ENCODE data around the gene TGFBR2.

TGFBR2 gene

DNA sequence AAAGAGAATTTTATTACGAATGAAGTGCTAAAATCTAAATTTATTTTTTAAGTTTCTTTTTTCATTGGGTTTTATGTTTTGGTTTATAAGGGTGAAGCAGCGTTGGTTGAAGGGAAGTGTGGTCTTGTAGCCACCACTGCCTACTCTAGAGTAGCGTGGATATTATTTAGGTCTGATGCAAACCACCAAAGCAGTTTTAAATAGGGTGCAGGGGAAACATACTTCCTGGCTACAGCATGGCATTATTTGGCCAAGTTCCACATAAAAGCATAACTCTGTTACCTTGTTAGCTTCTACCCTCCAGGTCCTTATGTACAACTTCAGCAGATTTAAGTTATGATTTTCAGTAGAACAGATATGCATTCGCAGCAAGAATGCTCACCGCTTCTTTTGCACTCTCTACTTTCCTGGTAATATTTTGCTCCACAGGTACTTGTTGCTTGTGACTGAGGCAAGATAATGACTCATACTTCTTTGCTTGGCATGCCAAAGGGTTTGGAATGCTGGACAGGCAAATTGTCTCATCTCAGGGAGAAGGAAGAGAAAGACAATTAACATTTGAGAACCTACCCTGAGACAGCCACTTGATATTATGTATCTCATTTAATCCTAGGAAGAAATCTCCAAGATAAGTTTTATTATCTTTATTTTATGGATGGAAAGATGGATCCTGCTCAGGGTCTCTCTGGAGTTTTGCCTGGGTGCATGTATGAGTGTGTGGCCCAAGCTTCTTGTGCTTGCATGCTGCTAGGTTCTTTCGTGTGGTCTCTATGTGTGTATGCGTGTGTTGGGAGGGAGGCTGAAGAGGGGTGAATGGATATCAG is 5.4 kb downstream of the TGFBR2 start:
- peak; percentile 71 for DNase-seq (ENCODE audit: low spot score)
- H3K27ac ChIP-seq: no peak overlapping the region; the same call in 1 of the 2 replicates
- ChIA-PET CTCF (no interaction called here), POLR2A (ENCODE audit: low non-redundant PET) (no interaction called here)
- TF ChIP-seq, protein P1, sequence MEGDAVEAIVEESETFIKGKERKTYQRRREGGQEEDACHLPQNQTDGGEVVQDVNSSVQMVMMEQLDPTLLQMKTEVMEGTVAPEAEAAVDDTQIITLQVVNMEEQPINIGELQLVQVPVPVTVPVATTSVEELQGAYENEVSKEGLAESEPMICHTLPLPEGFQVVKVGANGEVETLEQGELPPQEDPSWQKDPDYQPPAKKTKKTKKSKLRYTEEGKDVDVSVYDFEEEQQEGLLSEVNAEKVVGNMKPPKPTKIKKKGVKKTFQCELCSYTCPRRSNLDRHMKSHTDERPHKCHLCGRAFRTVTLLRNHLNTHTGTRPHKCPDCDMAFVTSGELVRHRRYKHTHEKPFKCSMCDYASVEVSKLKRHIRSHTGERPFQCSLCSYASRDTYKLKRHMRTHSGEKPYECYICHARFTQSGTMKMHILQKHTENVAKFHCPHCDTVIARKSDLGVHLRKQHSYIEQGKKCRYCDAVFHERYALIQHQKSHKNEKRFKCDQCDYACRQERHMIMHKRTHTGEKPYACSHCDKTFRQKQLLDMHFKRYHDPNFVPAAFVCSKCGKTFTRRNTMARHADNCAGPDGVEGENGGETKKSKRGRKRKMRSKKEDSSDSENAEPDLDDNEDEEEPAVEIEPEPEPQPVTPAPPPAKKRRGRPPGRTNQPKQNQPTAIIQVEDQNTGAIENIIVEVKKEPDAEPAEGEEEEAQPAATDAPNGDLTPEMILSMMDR (conservative IDR thresholded peaks at IDR 0.05; ENCODE audit: low read depth): no peak

DNA sequence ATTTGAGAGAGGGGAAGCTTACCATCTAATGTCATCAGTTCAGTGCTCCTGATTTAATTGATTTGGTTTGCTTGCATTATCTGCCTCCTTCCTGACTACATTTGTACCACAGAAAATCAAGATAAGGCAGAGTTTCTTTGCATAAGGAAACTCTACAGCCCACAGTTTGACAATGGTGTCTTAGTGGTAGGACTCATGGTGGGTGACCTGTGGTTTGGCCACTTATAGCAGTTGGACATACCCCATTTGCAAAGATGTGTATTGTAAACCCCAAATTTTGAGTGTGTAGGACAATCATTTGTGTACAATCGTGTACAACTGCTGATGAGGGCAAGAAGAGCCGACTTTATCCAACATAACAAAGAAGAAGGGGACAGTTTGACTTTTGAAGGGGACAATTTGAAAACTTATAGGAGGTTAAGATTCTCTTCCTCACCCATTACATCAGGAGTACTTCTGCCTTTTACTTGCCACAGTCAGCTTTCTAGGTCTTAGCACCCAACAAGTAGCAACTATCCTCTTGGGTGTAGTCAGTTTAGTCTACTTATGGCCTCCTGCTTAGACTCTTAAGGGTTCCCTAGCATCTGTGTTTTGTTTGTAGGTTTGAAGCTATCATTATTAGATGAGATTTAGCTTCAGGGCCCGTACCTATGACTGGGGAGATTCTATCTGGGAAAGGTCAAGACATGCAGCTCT is 6.2 kb downstream of the TGFBR2 start:
- TF ChIP-seq, protein P1 (conservative IDR thresholded peaks at IDR 0.05; ENCODE audit: low read depth): no peak
- DNase-seq (ENCODE audit: low spot score): no peak
- CTCF ChIA-PET: no interaction called here
- POLR2A ChIA-PET (ENCODE audit: low non-redundant PET): no interaction called here
- H3K27ac ChIP-seq: no peak overlapping the region; the same call in 1 of the 2 replicates

DNA sequence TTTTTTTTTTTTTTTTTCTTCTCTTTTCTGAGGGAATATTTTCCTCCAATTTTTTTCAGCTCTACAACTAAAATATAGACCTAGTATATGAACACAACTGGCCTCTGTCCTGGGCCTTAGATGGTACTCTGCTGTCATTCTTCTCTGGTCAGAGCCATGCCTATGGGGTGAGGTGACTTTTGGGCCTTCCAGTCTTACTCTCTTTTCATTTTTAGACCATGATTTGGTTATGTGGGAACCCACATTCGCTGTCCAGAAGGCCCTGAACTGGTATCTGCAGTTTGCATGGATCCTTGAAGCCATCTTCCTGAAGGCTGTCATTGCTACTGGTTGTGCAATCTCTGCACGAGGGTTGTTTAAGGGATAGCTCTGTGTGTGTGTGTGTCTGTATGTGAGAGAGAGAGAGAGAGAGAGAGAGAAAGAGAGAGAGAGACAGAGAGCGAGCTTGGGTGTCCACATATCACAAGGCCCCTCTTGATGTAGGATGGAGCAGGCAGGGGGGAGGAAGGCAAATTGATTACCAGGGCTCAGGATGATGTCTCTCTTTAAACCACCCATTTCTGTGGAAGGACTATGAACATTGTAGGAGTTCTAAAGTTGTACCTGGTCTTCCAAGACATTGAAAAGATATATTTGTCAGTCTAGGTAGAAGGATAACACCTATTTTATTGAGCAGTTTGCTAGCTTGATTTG is 6.9 kb downstream of the TGFBR2 start:
- CTCF ChIA-PET: interaction anchor here (1.2 kb wide), 1 partner anchor 16 kb away, joined by 3 read pairs; no protein-coding TSS in a partner anchor
- POLR2A ChIA-PET (ENCODE audit: low non-redundant PET): no interaction called here
- no peak overlapping the region for H3K27ac ChIP-seq
- TF ChIP-seq, protein P1 (conservative IDR thresholded peaks at IDR 0.05; ENCODE audit: low read depth): no peak
- DNase-seq (ENCODE audit: low spot score): no peak

DNA sequence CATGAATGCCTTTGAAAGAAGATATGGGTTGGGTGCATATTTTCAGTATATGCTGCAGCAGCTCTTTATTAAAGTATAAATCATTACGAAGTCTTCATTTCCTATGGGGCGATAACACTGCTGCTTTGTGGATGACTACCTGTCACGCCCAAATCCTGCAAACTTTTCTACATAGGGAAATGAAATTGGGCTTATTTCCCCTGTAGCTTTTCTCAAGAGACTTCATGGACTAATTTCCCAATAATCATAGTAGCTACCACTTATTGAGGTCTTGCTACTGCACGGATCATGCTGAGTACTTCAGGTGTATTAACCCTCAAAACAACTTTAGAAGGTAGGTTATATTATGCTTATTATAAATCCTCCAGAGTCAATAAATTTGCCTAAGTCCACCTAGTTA is 8.0 kb downstream of the TGFBR2 start:
- no peak for DNase-seq (ENCODE audit: low spot score)
- ChIA-PET POLR2A (ENCODE audit: low non-redundant PET) (no interaction called here), CTCF (interaction anchor here (1.2 kb wide), 1 partner anchor 15 kb away, joined by 3 read pairs; no protein-coding TSS in a partner anchor)
- H3K27ac ChIP-seq: no peak overlapping the region
- TF ChIP-seq, protein P1 (conservative IDR thresholded peaks at IDR 0.05; ENCODE audit: low read depth): no peak

DNA sequence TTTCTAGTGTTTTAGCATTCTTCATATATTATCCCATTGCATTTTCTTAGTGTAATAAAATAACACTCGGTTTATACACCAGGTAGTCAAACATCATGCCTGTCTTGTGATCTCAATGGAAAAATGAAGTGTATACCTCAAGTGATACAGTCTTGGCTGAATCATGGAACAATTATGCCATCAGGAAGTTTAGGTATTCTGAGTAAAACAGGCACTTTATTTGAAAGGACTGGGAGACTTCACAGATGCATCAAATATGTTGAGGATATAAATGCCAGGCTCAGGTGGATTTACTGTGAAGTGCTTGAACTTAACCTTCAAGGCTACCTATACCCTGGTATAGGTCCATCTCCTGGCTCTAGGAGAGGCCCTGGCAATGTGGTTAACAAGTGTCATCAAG is 8.5 kb downstream of the TGFBR2 start:
- no peak for DNase-seq (ENCODE audit: low spot score)
- POLR2A ChIA-PET (ENCODE audit: low non-redundant PET): no interaction called here
- TF ChIP-seq, protein P1 (conservative IDR thresholded peaks at IDR 0.05; ENCODE audit: low read depth): no peak
- CTCF ChIA-PET: no interaction called here
- H3K27ac ChIP-seq: no peak overlapping the region

DNA sequence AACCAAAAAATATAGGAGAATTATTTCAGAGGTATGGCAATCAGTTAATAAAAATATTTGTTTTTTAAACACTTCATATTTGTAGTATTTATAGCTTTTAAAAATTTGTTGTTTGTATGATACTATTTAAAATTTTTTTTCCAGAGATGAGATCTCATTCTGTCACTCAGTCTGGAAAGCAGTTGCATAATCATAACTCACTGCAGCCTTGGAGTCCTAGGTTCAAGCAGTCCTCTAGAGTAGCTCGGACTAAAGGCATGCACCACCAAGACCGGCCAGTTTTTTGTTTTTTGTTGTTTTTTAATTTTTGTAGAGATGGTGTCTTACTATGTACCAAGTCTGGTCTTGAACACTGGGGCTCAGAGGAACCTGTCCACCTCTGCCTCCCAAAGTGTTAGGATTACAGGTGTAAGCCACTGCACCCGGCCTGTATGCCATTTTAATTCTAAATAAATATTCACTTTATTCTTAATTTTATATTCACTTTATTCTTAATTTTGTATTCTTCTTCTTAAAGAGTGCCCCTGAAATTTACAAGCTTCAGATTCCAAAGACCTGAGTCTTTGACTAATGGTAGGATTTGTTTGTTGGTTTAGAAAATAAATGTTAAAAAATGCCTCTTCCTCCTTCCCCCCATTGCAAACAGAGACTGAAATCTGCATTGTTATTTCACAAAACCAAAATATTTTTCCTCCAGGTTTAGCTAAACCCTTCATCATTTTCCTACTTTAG is 9.4 kb downstream of the TGFBR2 start:
- ChIA-PET CTCF (no interaction called here), POLR2A (ENCODE audit: low non-redundant PET) (no interaction called here)
- H3K27ac ChIP-seq: no peak overlapping the region
- TF ChIP-seq, protein P1 (conservative IDR thresholded peaks at IDR 0.05; ENCODE audit: low read depth): no peak
- DNase-seq (ENCODE audit: low spot score): no peak
